SIG-M5 (cell line): ENCODE data around the gene BAZ1A.

Experiments used
- DNase-seq: peaks from one replicate; lab custom pipeline; 2025; lab: John Stamatoyannopoulos, UW

The BAZ1A gene

DNA sequence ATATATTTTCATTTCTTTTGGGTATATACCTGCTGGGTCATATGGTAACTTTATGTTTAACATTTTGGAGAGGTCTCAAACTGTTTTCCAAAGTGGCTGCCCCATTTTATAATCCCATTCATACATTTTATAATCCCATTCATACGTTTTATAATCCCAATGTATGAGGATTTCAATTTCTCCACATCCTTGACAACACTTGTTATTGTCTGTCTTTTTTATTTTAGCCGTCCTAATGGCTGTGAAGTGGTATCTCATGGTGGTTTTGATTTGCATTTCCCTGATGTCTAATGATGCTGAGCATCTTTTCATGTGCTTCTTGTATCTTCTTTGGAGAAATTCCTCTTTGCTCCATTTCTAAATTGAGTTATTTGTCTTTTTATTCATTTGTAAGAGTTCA, 154.0 kb downstream of the BAZ1A start:
- no peak for DNase-seq

DNA sequence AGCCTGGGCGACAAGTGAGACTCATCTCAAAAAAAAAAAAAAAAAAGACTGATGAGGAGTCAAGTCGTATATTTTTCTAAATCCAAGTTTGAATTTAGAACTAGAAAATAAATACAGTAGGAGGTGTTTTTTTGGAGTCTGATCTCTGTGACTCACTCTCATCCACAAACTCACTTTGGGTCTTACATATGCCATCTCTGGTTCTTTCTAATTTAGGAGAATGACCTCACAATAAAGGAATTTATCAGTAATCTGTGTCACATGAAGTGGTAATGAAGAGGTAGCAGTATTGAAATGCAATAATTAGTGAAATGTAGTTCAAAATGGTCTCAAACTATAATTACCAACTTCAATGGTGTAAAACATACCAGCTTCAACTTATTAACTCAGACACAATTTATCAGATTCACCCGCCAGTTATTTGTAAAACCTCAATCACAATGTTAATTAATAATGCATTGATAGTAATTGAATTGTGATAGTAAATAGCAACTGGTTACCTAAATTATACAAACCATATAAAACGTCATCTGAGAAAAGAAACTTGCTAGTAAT, 156.3 kb downstream of the BAZ1A start:
- no peak for DNase-seq

DNA sequence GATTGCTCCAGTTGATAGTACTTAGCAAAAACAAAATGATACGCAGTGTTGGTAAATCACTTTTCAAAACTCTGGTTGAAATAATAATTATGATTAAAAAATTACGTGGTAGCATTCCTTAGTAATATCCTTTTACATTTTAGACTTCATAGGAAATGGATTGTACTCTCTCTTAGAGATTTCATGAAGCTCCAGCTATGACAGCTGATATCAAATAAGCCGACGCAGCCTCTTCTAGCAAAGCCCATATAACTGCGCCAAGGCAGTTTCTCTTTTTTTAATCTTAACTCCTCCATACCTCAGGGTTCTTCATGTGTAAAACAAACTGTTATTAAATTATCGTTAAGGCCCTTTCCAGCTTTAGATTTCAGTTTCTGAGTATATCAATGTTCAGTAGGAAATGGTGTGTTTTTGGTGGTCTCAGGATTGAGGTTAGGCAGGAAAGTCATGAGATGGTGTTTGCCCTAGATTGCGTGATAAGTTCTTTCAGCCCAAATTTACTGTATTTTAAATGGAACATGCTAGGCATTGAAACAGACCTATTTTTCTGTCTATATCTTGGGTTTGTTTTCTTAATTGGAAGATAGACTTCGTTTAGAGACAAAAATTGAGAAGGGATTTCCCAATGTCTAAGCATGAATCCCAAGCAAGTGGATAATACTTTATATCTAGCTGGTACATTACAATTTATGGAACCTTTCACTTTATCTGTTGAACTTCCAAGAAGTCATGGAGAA, 159.9 kb downstream of the BAZ1A start:
- no peak for DNase-seq

DNA sequence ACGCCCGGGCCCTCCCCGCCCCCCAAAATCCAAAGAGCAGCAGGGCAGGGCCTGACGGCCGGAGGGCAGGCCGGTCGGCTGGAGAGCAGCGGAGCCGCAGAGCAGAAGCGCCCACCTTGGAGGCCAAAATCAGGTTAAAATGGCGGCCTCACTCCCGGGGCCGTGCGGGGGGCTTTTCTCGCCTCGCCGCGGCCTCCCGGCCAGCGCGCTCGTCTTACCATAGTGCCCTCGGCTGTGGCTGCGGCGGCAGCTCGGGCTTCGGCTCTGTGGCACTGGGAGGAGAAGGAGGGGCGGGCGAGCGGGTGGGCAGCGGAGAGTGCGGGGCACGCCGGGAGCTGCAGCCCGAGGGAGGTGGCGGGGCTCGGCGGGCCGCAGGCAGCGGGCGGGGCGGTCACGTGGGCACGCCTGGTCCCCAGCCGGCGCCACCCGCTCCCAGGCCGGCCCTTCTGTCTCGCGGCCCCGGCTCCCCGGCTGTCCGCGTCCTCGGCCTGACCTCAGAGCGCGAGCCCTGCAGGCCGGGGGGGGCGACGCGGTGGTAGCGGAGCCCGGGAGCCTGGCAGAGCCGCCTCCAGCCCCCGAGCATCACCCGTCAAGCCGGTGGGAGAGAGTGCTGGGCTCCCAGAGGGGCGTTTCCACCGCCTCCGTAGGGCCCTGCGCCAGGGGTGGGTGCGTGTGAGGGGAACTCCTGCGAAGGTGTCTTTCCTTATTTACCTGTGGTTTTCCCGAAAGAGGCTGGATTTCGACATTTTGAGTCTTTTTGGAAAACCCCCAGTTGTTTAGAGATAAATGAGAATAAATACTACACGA, 160.6 kb downstream of the BAZ1A start, which contains the start of gene CFL2:
Gene CFL2, minus strand, starts transcription at position 274 of the 807 bp plus-strand sequence. Its CDS starts 53 bp downstream, at position 221.
- no peak for DNase-seq

GRCh38 chr14:34713681-34714319, 161.4 kb downstream of the BAZ1A start:
- no peak for DNase-seq

GRCh38 chr14:34713122-34713680, 162.0 kb downstream of the BAZ1A start:
- no peak for DNase-seq

GRCh38 chr14:34711796-34712712, 163.1 kb downstream of the BAZ1A start:
- DNase-seq: no peak

DNA sequence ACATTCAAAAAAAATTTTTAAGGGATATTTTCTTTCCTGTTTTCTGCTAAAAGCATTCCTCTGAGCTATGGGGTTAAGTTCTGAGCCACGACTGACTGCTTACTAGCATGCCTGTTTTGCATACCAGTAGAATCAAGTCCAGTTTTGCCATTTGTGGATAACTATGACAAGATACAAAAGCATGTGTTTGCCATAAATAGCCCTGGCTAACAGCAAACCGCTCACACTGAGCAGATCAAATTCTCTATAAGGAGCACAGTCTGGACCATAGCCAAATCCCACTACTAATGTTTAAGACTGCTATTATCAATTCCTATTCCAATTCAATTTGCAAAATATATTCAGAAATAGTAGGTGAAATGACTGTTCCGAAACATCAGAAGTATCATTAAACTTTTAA, 164.0 kb downstream of the BAZ1A start:
- no peak for DNase-seq

DNA sequence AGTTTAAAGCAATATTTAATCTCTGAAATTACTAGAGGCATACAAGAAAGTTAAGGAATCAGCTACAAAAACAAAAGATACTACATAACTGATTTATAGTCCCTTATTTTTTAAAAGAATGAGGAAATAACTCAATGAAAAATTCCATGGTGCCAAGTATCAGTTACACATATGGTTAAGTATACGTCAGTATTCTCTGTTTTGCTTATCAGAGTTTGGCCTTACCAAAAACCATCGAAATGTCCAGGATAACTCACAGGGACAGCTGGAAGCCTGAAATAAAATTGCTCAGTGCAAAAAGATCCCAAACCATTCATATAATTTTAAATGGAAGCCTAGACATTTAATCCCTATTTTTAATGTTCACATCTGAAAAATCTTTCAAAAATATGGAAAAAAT, 164.4 kb downstream of the BAZ1A start:
- DNase-seq: no peak

DNA sequence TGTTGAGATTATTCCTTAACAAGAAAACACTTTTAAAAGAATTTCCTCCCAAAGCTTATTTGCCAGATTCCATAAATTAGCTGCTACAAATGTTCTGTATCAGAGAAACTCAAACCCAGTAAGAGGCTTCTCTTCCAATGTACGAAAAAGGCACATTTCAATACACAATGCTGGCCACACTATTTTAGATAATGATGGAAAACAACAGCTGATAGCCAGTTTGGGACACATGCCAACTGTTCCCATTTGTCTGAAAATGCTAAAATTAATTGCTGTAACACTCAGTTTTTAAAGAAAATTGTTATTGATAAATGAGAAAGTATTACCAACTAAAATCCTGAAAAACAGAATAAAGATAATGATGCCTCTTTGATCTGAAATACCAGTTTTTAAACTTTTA, 165.2 kb downstream of the BAZ1A start:
- DNase-seq: no peak

- DNase-seq: no peak
Observed at GRCh38 chr14:34707722-34708121, 167.4 kb downstream of the BAZ1A start.
